Thymus (tissue), 14 donors: ENCODE data around the gene ZNF280B. TPM values are rescaled to one million over a fixed set of nuclear protein-coding genes. Genes with fewer than 3 reads are reported as not detected.

Experiments
- DNase-seq, 9 donors: peaks; one replicate each; pipeline ENCODE4 v3.0.0-alpha.2; 2013; ENCODE audit warnings: low spot score in 9 of 9, low read depth in 6 of 9, missing footprints in 1 of 9
- H3K27ac ChIP-seq, 2 donors: one replicate each; pipeline ENCODE4 v1.5.1; 2013; ENCODE audit warnings: control low read depth in 1 of 2, low read depth in 1 of 2, low read length in 1 of 2, mild to moderate bottlenecking in 1 of 2, moderate library complexity in 1 of 2
- H3K27me3 ChIP-seq, 2 donors: one replicate each; pipeline ENCODE4 v1.5.1; 2013; ENCODE audit warnings: low read length in 1 of 2; ENCODE audit not compliant: control insufficient read depth in 2 of 2, insufficient read depth in 1 of 2
- H3K36me3 ChIP-seq, 2 donors: one replicate each; pipeline ENCODE4 v1.5.1; 2013; ENCODE audit warnings: low read length in 1 of 2, mild to moderate bottlenecking in 1 of 2, moderate library complexity in 1 of 2; ENCODE audit not compliant: control insufficient read depth in 2 of 2, insufficient read depth in 2 of 2
- H3K4me1 ChIP-seq, 2 donors: one replicate each; pipeline ENCODE4 v1.5.1; 2013; ENCODE audit warnings: low read length in 2 of 2; ENCODE audit not compliant: control insufficient read depth in 2 of 2, insufficient read depth in 2 of 2
- H3K4me3 ChIP-seq, 2 donors: one replicate each; pipeline ENCODE4 v1.5.1; 2013; ENCODE audit warnings: low read length in 2 of 2, control low read depth in 1 of 2, mild to moderate bottlenecking in 1 of 2
- H3K9me3 ChIP-seq, 2 donors: one replicate each; pipeline ENCODE4 v1.5.1; 2013; ENCODE audit warnings: low read length in 1 of 2, mild to moderate bottlenecking in 1 of 2; ENCODE audit not compliant: control insufficient read depth in 2 of 2, insufficient read depth in 1 of 2
- WGBS: extraction: QIAGEN DNeasy Blood & Tissue Kit; methylation state at CpG from one replicate; pipeline ENCODE4 v1.1.7; 2013; 5-methylcytosine and 5-hydroxymethylcytosine counted together
- long read RNA-seq, 10 donors: transcript quantifications; one replicate each; lab custom pipeline, GENCODE V29; 2026
- polyA plus RNA-seq: library from polyadenylated mRNA; stranded (reverse); fragments of 200-250 nt; gene quantifications from one replicate; pipeline ENCODE4 v1.2.3, GENCODE V29; 2013
- total RNA-seq: library from RNA; stranded (reverse); fragments of 120-200 nt; gene quantifications from one replicate; pipeline ENCODE4 v1.2.4, GENCODE V29; 2013
- donor health status: healthy.

Gene ZNF280B
- total RNA-seq (0.99 TPM), polyA plus RNA-seq (0.55 TPM)
- long read RNA-seq, donor 1 = 0 reads
- long read RNA-seq, donor 2, full-length matches to known transcripts = 2 of 57 reads
- long read RNA-seq, donor 2, partial matches to known transcripts = 45 of 57 reads
- long read RNA-seq, donor 2, other reads (novel, unspliced or antisense) = 10 of 57 reads
- long read RNA-seq, donor 3, full-length matches to known transcripts = 1 of 62 reads
- long read RNA-seq, donor 3, partial matches to known transcripts = 61 of 62 reads
- long read RNA-seq, donor 3, other reads (novel, unspliced or antisense) = 0 of 62 reads
- long read RNA-seq, donor 4 = 0 reads
- long read RNA-seq, donor 5, partial matches to known transcripts = 58 of 58 reads
- long read RNA-seq, donor 5, other reads (novel, unspliced or antisense) = 0 of 58 reads
- long read RNA-seq, donor 6, full-length matches to known transcripts = 2 of 66 reads
- long read RNA-seq, donor 6, partial matches to known transcripts = 50 of 66 reads
- long read RNA-seq, donor 6, other reads (novel, unspliced or antisense) = 14 of 66 reads
- long read RNA-seq, donor 7 = 0 reads
- long read RNA-seq, donor 8, full-length matches to known transcripts = 1 of 17 reads
- long read RNA-seq, donor 8, partial matches to known transcripts = 16 of 17 reads
- long read RNA-seq, donor 8, other reads (novel, unspliced or antisense) = 0 of 17 reads
- long read RNA-seq, donor 9 = 0 reads
- long read RNA-seq, donor 10, full-length matches to known transcripts = 1 of 43 reads
- long read RNA-seq, donor 10, partial matches to known transcripts = 42 of 43 reads
- long read RNA-seq, donor 10, other reads (novel, unspliced or antisense) = 0 of 43 reads

- Histone ChIP-seq H3K4me3 (peak within 1 kb of the TSS; percentile 55 to 66), H3K27me3 (peaks cover 0 to 2% of the 10 kb centered on the region in 2 donors), H3K27ac (no peak within 1 kb of the TSS), H3K9me3 (peaks cover 0 to 5% of the 10 kb centered on the region in 2 donors), H3K4me1 (peaks cover 0 to 9% of the 10 kb centered on the region in 2 donors), H3K36me3 (no peaks in the 10 kb centered on the region)
- 3% methylated on average over 72 of the region's 72 CpGs for WGBS
- peak; percentile 19 to 83 (median 57) for DNase-seq
These were observed at the start of gene ZNF280B for GRCh38 chr22:22508274-22509176. Gene ZNF280B (minus strand): TSS chr22:22508742. CDS start chr22:22489398, 19,344 bp downstream.

GRCh38 chr22:22556995-22557925, 48.7 kb upstream of the ZNF280B start:
- DNase-seq = no peak
- H3K4me3 ChIP-seq = no peak overlapping the region
- no peaks in the 10 kb centered on the region for H3K4me1 ChIP-seq
- no peaks in the 10 kb centered on the region for H3K27me3 ChIP-seq
- peaks cover 0 to 5% of the 10 kb centered on the region in 2 donors for H3K9me3 ChIP-seq
- WGBS = 93% methylated on average over 38 of the region's 38 CpGs
- H3K36me3 ChIP-seq = no peaks in the 10 kb centered on the region
- no peak overlapping the region for H3K27ac ChIP-seq

GRCh38 chr22:22556578-22556977, 48.0 kb upstream of the ZNF280B start:
- WGBS = 96% methylated on average over 14 of the region's 14 CpGs
- Histone ChIP-seq H3K27me3 (no peaks in the 10 kb centered on the region), H3K4me1 (no peaks in the 10 kb centered on the region), H3K4me3 (no peak overlapping the region), H3K27ac (no peak overlapping the region), H3K36me3 (no peaks in the 10 kb centered on the region), H3K9me3 (peaks cover 0 to 5% of the 10 kb centered on the region in 2 donors)
- DNase-seq = no peak

GRCh38 chr22:22555596-22555995, 47.1 kb upstream of the ZNF280B start:
- Histone ChIP-seq H3K27me3 (no peaks in the 10 kb centered on the region), H3K36me3 (no peaks in the 10 kb centered on the region), H3K27ac (no peak overlapping the region), H3K4me3 (no peak overlapping the region), H3K9me3 (peaks cover 0 to 5% of the 10 kb centered on the region in 2 donors), H3K4me1 (no peaks in the 10 kb centered on the region)
- no peak for DNase-seq
- WGBS = 97% methylated on average over 9 of the region's 9 CpGs

- Histone ChIP-seq H3K27me3 (no peaks in the 10 kb centered on the region), H3K4me3 (no peak overlapping the region)
- 93% methylated on average over 4 of the region's 4 CpGs for WGBS
These were observed 46.2 kb upstream of the ZNF280B start for GRCh38 chr22:22554587-22555284.

GRCh38 chr22:22553735-22554586, 45.4 kb upstream of the ZNF280B start:
- Histone ChIP-seq H3K4me3 (no peak overlapping the region), H3K36me3 (no peaks in the 10 kb centered on the region), H3K4me1 (no peaks in the 10 kb centered on the region), H3K27ac (no peak overlapping the region), H3K9me3 (peaks cover 0 to 3% of the 10 kb centered on the region in 2 donors), H3K27me3 (no peaks in the 10 kb centered on the region)
- no peak for DNase-seq
- 71% methylated on average over 8 of the region's 8 CpGs for WGBS

More at GRCh38 chr22:22554587-22555284, 46.2 kb upstream of the ZNF280B start:
- Histone ChIP-seq H3K4me1 (no peaks in the 10 kb centered on the region), H3K36me3 (no peaks in the 10 kb centered on the region), H3K9me3 (peaks cover 0 to 5% of the 10 kb centered on the region in 2 donors), H3K27ac (no peak overlapping the region)
- no peak for DNase-seq

GRCh38 chr22:22553141-22553540, 44.6 kb upstream of the ZNF280B start:
- Histone ChIP-seq H3K27me3 (no peaks in the 10 kb centered on the region), H3K4me3 (no peak overlapping the region), H3K9me3 (no peaks in the 10 kb centered on the region), H3K27ac (no peak overlapping the region), H3K36me3 (no peaks in the 10 kb centered on the region), H3K4me1 (no peaks in the 10 kb centered on the region)
- 98% methylated on average over 1 of the region's 1 CpG for WGBS
- no peak for DNase-seq
